Vagina (tissue), 2 donors: ENCODE data around the gene SETD5. TPM values are rescaled to one million over a fixed set of nuclear protein-coding genes. Genes with fewer than 3 reads are reported as not detected.
A peak's percentile ranks its signal among the peaks of the same experiment; 100 is the strongest.

Experiments used
- DNase-seq, 2 donors: peaks; one replicate each; pipeline ENCODE4 v3.0.0-alpha.2; 2017; ENCODE audit errors: extremely low spot score in 2 of 2
- H3K27ac ChIP-seq: fragments of 200-600 bp; sonication (generic); one replicate; pipeline ENCODE4 v1.5.1; 2019
- H3K27me3 ChIP-seq: fragments of 200-600 bp; sonication (generic); one replicate; pipeline ENCODE4 v1.5.1; 2019
- H3K36me3 ChIP-seq, 2 donors: fragments of 200-600 bp; sonication (generic); one replicate each; pipeline ENCODE4 v1.5.1; 2017 to 2019
- H3K4me1 ChIP-seq: fragments of 200-600 bp; sonication (generic); one replicate; pipeline ENCODE4 v1.5.1; 2019
- H3K4me3 ChIP-seq, 2 donors: fragments of 200-600 bp; sonication (generic); 1 replicate in 1 of 2; 2 replicates in 1 of 2; pipeline ENCODE4 v1.5.1; 2016 to 2019
- H3K9me3 ChIP-seq: fragments of 200-600 bp; sonication (generic); one replicate; pipeline ENCODE4 v1.5.1; 2019
- POLR2A ChIP-seq, 2 donors: fragments of 450-650 bp; IDR thresholded peaks; one replicate each; pipeline ENCODE4 v1.6.1; 2017; ENCODE audit warnings: antibody characterized with exemption in 2 of 2, mild to moderate bottlenecking in 2 of 2, moderate library complexity in 2 of 2
- POLR2AphosphoS5 ChIP-seq, 2 donors: sonication (generic); formaldehyde crosslinking; IDR thresholded peaks; one replicate each; pipeline ENCODE4 v1.9.0; 2017; ENCODE audit warnings: antibody characterized with exemption in 2 of 2, mild to moderate bottlenecking in 2 of 2, low read depth in 1 of 2; ENCODE audit not compliant: insufficient read depth in 1 of 2
- intact Hi-C: fragments of 100-400 bp; cut with DNase I; formaldehyde crosslinking; loops from one replicate; pipeline ENCODE4 v1.15.1; 2023
- total RNA-seq: library from RNA; depleted of rRNA; stranded (reverse); fragments of >200 nt; gene quantifications from one replicate; pipeline ENCODE4 v1.2.3, GENCODE V29; 2016
- TF ChIP-seq, protein P1 (sequence below), 3 experiments: fragments of 450-650 bp in 2 of 3; fragments of 200-600 bp in 1 of 3; sonication (generic) in 1 of 3; IDR thresholded peaks; one replicate each; pipeline ENCODE4 v1.5.1; 2017 to 2019; ENCODE audit warnings: antibody characterized with exemption in 3 of 3, mild to moderate bottlenecking in 2 of 3, moderate library complexity in 2 of 3

Gene SETD5
- total RNA-seq, 1 donor from 2014 or later = 110 TPM

DNA sequence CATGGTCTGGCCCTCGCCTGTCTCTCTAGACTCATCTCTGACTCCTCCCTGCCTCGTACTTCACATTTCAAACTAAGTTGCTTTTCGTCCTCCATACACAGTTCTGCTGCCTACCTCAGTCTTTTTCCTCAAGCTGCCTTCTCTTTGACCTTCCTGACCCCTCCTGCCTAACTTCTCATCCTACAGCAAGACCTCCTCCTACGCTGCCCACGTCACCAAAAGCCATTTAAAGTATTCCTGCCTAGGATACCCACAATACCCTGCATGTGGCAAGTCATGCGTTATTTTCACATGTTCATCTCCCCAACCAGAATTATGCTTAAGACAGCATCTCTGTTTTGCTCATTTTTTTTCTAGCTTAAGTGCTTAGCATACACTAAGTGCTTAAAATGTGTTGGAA, 99.5 kb downstream of the SETD5 start:
- intact Hi-C loops = no loop called here
- Histone ChIP-seq H3K4me1 (peaks cover 9% of the 10 kb centered on the region), H3K27me3 (no peaks in the 10 kb centered on the region), H3K9me3 (no peaks in the 10 kb centered on the region), H3K27ac (no peak overlapping the region), H3K4me3 (no peak overlapping the region), H3K36me3 (no peaks in the 10 kb centered on the region)
- peak in 1 of 2 donors; percentile 28 for DNase-seq
- TF ChIP-seq POLR2A (IDR thresholded peaks at IDR 0.05) (no peak), POLR2AphosphoS5 (IDR thresholded peaks at IDR 0.05; ENCODE audit: insufficient read depth in 1 of 2, low read depth in 1 of 2) (no peak)
- TF ChIP-seq, protein P1, sequence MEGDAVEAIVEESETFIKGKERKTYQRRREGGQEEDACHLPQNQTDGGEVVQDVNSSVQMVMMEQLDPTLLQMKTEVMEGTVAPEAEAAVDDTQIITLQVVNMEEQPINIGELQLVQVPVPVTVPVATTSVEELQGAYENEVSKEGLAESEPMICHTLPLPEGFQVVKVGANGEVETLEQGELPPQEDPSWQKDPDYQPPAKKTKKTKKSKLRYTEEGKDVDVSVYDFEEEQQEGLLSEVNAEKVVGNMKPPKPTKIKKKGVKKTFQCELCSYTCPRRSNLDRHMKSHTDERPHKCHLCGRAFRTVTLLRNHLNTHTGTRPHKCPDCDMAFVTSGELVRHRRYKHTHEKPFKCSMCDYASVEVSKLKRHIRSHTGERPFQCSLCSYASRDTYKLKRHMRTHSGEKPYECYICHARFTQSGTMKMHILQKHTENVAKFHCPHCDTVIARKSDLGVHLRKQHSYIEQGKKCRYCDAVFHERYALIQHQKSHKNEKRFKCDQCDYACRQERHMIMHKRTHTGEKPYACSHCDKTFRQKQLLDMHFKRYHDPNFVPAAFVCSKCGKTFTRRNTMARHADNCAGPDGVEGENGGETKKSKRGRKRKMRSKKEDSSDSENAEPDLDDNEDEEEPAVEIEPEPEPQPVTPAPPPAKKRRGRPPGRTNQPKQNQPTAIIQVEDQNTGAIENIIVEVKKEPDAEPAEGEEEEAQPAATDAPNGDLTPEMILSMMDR (IDR thresholded peaks at IDR 0.05) = no peak

DNA sequence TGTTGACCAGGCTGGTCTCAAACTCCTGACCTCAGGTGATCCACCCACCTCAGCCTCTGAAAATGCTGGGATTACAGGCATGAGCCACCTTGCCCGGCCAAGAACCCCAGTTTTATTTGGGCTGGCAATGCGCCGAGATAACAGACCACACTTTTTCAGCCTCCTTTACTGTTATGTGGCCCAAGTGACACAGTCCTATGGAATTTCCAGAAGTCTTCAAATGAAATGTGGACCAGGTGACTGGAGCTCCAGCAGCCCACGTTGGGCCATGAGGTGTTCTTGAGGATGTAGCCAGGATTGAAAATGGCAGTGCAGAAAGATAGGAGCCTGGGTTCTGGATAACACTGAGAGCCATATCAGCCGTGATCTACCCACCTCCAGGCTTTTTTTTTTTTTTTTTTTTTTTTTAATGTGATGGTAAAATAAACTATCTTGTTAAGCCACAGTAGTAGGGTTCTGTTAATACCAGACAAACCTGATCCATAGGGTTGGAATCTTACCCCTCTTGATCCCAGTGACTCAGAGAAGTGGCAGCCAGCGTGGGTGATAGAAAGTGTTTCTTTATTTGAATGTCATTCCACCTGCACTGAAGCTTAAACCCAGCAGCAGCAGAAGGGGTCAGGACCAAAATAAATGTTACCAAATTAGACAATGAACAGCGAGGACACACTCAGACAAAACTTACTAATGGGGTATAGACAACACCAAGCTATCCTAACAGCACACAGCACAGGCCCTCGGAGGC, 100.6 kb downstream of the SETD5 start:
- H3K27me3 ChIP-seq = no peaks in the 10 kb centered on the region
- H3K36me3 ChIP-seq = no peaks in the 10 kb centered on the region
- no peak overlapping the region for H3K4me3 ChIP-seq
- TF ChIP-seq POLR2AphosphoS5 (IDR thresholded peaks at IDR 0.05; ENCODE audit: insufficient read depth in 1 of 2, low read depth in 1 of 2) = no peak
- TF ChIP-seq, protein P1 (IDR thresholded peaks at IDR 0.05) = no peak
- TF ChIP-seq POLR2A (IDR thresholded peaks at IDR 0.05) = no peak
- peak in 1 of 2 donors; percentile 16 for DNase-seq
- no peak overlapping the region for H3K27ac ChIP-seq
- H3K4me1 ChIP-seq = peaks cover 9% of the 10 kb centered on the region
- intact Hi-C loops = no loop called here
- H3K9me3 ChIP-seq = no peaks in the 10 kb centered on the region

DNA sequence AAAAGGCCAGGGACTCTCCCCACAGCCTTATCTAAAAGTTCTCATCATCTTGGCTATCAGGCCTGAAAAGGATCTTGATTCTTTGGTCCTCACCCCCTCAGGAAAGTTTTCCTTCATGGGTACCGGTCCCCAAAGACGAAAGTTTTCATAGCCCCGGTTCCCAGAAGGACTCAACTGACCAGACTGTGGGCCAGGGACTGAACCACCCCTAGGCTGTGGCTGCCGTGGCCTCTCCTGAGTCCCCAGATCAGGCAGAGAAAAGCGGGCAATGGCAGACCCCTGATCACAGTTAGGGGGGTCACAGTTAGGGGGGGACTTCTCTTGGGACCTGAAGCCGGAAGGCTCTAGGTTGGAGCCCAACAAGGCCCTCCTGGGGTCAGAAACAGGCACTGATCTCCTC, 101.4 kb downstream of the SETD5 start:
- H3K36me3 ChIP-seq = no peaks in the 10 kb centered on the region
- no peak overlapping the region for H3K27ac ChIP-seq
- no peak overlapping the region for H3K4me3 ChIP-seq
- H3K4me1 ChIP-seq = peaks cover 9% of the 10 kb centered on the region
- no peaks in the 10 kb centered on the region for H3K9me3 ChIP-seq
- TF ChIP-seq, protein P1 (IDR thresholded peaks at IDR 0.05) = no peak
- TF ChIP-seq POLR2AphosphoS5 (IDR thresholded peaks at IDR 0.05; ENCODE audit: insufficient read depth in 1 of 2, low read depth in 1 of 2) (no peak), POLR2A (IDR thresholded peaks at IDR 0.05) (no peak)
- no peak for DNase-seq
- intact Hi-C loops = no loop called here
- no peaks in the 10 kb centered on the region for H3K27me3 ChIP-seq

GRCh38 chr3:9499455-9500107, 102.2 kb downstream of the SETD5 start:
- intact Hi-C loops = no loop called here
- Histone ChIP-seq H3K4me1 (peaks cover 9% of the 10 kb centered on the region), H3K27ac (no peak overlapping the region), H3K27me3 (no peaks in the 10 kb centered on the region), H3K36me3 (no peaks in the 10 kb centered on the region), H3K4me3 (peak overlapping the region in 1 of 2 donors; percentile 10), H3K9me3 (no peaks in the 10 kb centered on the region)
- no peak for DNase-seq
- TF ChIP-seq POLR2A (IDR thresholded peaks at IDR 0.05) (no peak), POLR2AphosphoS5 (IDR thresholded peaks at IDR 0.05; ENCODE audit: insufficient read depth in 1 of 2, low read depth in 1 of 2) (no peak)
- TF ChIP-seq, protein P1 (IDR thresholded peaks at IDR 0.05) = no peak
